Measurements from ENCODE around the gene HLA-G. TPM values are rescaled to one million over a fixed set of nuclear protein-coding genes. Genes with fewer than 3 reads are reported as not detected.

HLA-G gene
- total RNA-seq, 1 experiment from 2014 or later, result not detected

GRCh38 chr6:29834564-29835436 is 7.2 kb downstream of the HLA-G start:
- Histone ChIP-seq H3K36me3 (ENCODE audit: control insufficient read depth in 1 of 2, insufficient read depth in 2 of 2, low read length in 2 of 2) (no peaks in the 10 kb centered on the region), H3K27me3 (ENCODE audit: insufficient read depth, low read length) (peaks cover 3% of the 10 kb centered on the region; the same call in 1 of the 2 replicates), H3K27ac (ENCODE audit: low read depth, low read length) (no peak overlapping the region), H3K79me2 (ENCODE audit: insufficient read depth, low read length) (no peaks in the 10 kb centered on the region), H2AFZ (ENCODE audit: low read depth, low read length, poor library complexity, severe bottlenecking) (peak overlapping the region; percentile 44), H3K9ac (ENCODE audit: low read length) (no peak overlapping the region), H3K4me3 (replicated peaks in 1 of 2; ENCODE audit: low read depth in 1 of 2, low read length in 2 of 2) (no peak overlapping the region), H3K9me3 (ENCODE audit: control insufficient read depth in 1 of 2, insufficient read depth in 1 of 2, low read depth in 1 of 2, low read length in 2 of 2) (no peaks in the 10 kb centered on the region), H3K4me2 (ENCODE audit: low read length) (peak overlapping the region; percentile 36), H4K20me1 (ENCODE audit: insufficient read depth) (no peaks in the 10 kb centered on the region), H3K9me2 (ENCODE audit: insufficient read depth) (no peaks in the 10 kb centered on the region), H3K4me1 (ENCODE audit: control insufficient read depth in 1 of 2, insufficient read depth in 2 of 2, low read length in 2 of 2) (no peaks in the 10 kb centered on the region)
- POLR2A ChIA-PET, result no interaction called here
- TF ChIP-seq RAD21 (IDR thresholded peaks at IDR 0.05; ENCODE audit: low read depth), result peak; percentile 98
- TF ChIP-seq CEBPB (IDR thresholded peaks at IDR 0.05; ENCODE audit: low read depth), result no peak
- TF ChIP-seq MAX (IDR thresholded peaks at IDR 0.05), result no peak
- peak; percentile 93 to 96 (median 93) for TF ChIP-seq CTCF (IDR thresholded peaks at IDR 0.05 in 2 of 3, conservative IDR thresholded peaks at IDR 0.05 in 1 of 3; ENCODE audit: borderline replicate concordance in 1 of 3, insufficient read depth in 1 of 3, low read depth in 2 of 3, low read length in 2 of 3)
- CTCF ChIA-PET, result interaction anchor here (0.6 to 4.7 kb wide), 12 partner anchors 9 to 187 kb away, joined by 3 to 55 read pairs (median 4); no protein-coding TSS in a partner anchor
- BruUV-seq (replicated peaks), result no TSS peak
- RAD21 ChIA-PET (ENCODE audit: low non-redundant PET in 1 of 2, low total read pairs in 2 of 2, uncharacterized antibody in 2 of 2, unreplicated experiment in 2 of 2), result interaction anchor here (0.6 to 2.2 kb wide), 3 partner anchors 96 to 147 kb away, joined by 3 to 12 read pairs (median 10); no protein-coding TSS in a partner anchor
- DNase-seq (ENCODE audit: low read depth, low spot score), result no peak
- ATAC-seq, result peak; percentile 91
- intact Hi-C loops (cut with micrococcal nuclease), result loop anchor here (1.0 to 2.0 kb wide), 3 partner anchors 96 to 186 kb away; no protein-coding TSS in a partner anchor

GRCh38 chr6:29839917-29840316 is 12.3 kb downstream of the HLA-G start:
- H2AFZ ChIP-seq (ENCODE audit: low read depth, low read length, poor library complexity, severe bottlenecking), result no peak overlapping the region
- H3K4me1 ChIP-seq (ENCODE audit: control insufficient read depth in 1 of 2, insufficient read depth in 2 of 2, low read length in 2 of 2), result peaks cover 0 to 13% of the 10 kb centered on the region in 2 experiments; a peak in 2 of 4 replicates
- no peak overlapping the region for H3K4me2 ChIP-seq (ENCODE audit: low read length)
- RAD21 ChIA-PET (ENCODE audit: low non-redundant PET in 1 of 2, low total read pairs in 2 of 2, uncharacterized antibody in 2 of 2, unreplicated experiment in 2 of 2), result no interaction called here
- POLR2A ChIA-PET, result no interaction called here
- no peaks in the 10 kb centered on the region for H3K79me2 ChIP-seq (ENCODE audit: insufficient read depth, low read length)
- no peaks in the 10 kb centered on the region for H3K9me2 ChIP-seq (ENCODE audit: insufficient read depth)
- intact Hi-C loops (cut with micrococcal nuclease), result no loop called here
- BruUV-seq (replicated peaks), result no TSS peak
- H3K4me3 ChIP-seq (replicated peaks in 1 of 2; ENCODE audit: low read depth in 1 of 2, low read length in 2 of 2), result no peak overlapping the region
- DNase-seq (ENCODE audit: low read depth, low spot score) (no peak), ATAC-seq (no peak)
- CTCF ChIA-PET, result interaction anchor here (0.7 to 1.3 kb wide), 2 partner anchors 143 to 192 kb away, joined by 3 read pairs; no protein-coding TSS in a partner anchor
- H3K36me3 ChIP-seq (ENCODE audit: control insufficient read depth in 1 of 2, insufficient read depth in 2 of 2, low read length in 2 of 2), result no peaks in the 10 kb centered on the region
- H3K9ac ChIP-seq (ENCODE audit: low read length), result no peak overlapping the region
- no peaks in the 10 kb centered on the region for H3K9me3 ChIP-seq (ENCODE audit: control insufficient read depth in 1 of 2, insufficient read depth in 1 of 2, low read depth in 1 of 2, low read length in 2 of 2)
- TF ChIP-seq ZBTB33 (IDR thresholded peaks at IDR 0.05; ENCODE audit: extremely low read depth, insufficient replicate concordance, low read length) (no peak), POLR2A (IDR thresholded peaks at IDR 0.05; ENCODE audit: borderline replicate concordance, extremely low read depth, insufficient read depth, insufficient read length) (no peak), CEBPB (IDR thresholded peaks at IDR 0.05; ENCODE audit: low read depth) (no peak), ATF3 (IDR thresholded peaks at IDR 0.05) (no peak), POLR2AphosphoS5 (IDR thresholded peaks at IDR 0.05; ENCODE audit: low read depth, low read length) (no peak), MAX (IDR thresholded peaks at IDR 0.05) (no peak), EGR1 (IDR thresholded peaks at IDR 0.05; ENCODE audit: low read depth) (no peak), JUND (IDR thresholded peaks at IDR 0.05) (no peak), ZFX (IDR thresholded peaks at IDR 0.05) (no peak), ZNF274 (IDR thresholded peaks at IDR 0.05; ENCODE audit: low read depth, low read length) (no peak)
- no peak overlapping the region for H3K27ac ChIP-seq (ENCODE audit: low read depth, low read length)
- H3K27me3 ChIP-seq (ENCODE audit: insufficient read depth, low read length), result peaks cover 3% of the 10 kb centered on the region; the same call in 1 of the 2 replicates
- H4K20me1 ChIP-seq (ENCODE audit: insufficient read depth), result no peaks in the 10 kb centered on the region

Data from HCT116 (cell line).